Ovary (tissue), 9 donors: ENCODE results near the gene MAGI1. TPM values are rescaled to one million over a fixed set of nuclear protein-coding genes. Genes with fewer than 3 reads are reported as not detected.

ENCODE experiments used
- DNase-seq, 5 donors: peaks; one replicate each; pipeline ENCODE4 v3.0.0-alpha.2; 2019 to 2020
- H3K27ac ChIP-seq, 2 donors: fragments of 200-600 bp; one replicate each; pipeline versions ENCODE4 v1.5.1 to v1.8.0; 2019 to 2022
- H3K27me3 ChIP-seq: fragments of 200-600 bp; one replicate; pipeline ENCODE4 v1.8.0; 2022
- H3K36me3 ChIP-seq: fragments of 200-600 bp; sonication (generic); one replicate; pipeline ENCODE4 v1.5.1; 2019
- H3K4me1 ChIP-seq: one replicate; pipeline ENCODE4 v1.8.1; 2013; ENCODE audit warnings: mild to moderate bottlenecking, moderate library complexity; ENCODE audit not compliant: insufficient read depth
- H3K4me3 ChIP-seq: fragments of 200-600 bp; sonication (generic); one replicate; pipeline ENCODE4 v1.5.1; 2017
- H3K9me3 ChIP-seq, 2 donors: fragments of 200-600 bp in 1 of 2; sonication (generic) in 1 of 2; one replicate each; pipeline versions ENCODE4 v1.5.1 to v1.8.1; 2013 to 2019; ENCODE audit warnings: mild to moderate bottlenecking in 1 of 2, moderate library complexity in 1 of 2
- CTCF ChIP-seq, 3 donors: fragments of 450-650 bp in 2 of 3; fragments of 200-600 bp in 1 of 3; IDR thresholded peaks; one replicate each; pipeline versions ENCODE4 v1.5.1 to v1.8.0; 2016 to 2022; ENCODE audit warnings: antibody characterized with exemption in 3 of 3, mild to moderate bottlenecking in 1 of 3
- EP300 ChIP-seq: sonication (generic); formaldehyde crosslinking; IDR thresholded peaks from one replicate; pipeline ENCODE4 v1.6.1; 2017; ENCODE audit warnings: antibody characterized with exemption
- POLR2A ChIP-seq: fragments of 450-650 bp; IDR thresholded peaks from one replicate; pipeline ENCODE4 v1.6.1; 2017; ENCODE audit warnings: antibody characterized with exemption, mild to moderate bottlenecking, moderate library complexity
- WGBS, 3 donors: extraction: QIAGEN DNeasy Blood & Tissue Kit in 1 of 3; methylation state at CpG; one replicate each; pipeline versions ENCODE4 v1.1.5 to v1.1.7; 2013 to 2017; 5-methylcytosine and 5-hydroxymethylcytosine counted together
- intact Hi-C, 4 donors: fragments of 100-400 bp; cut with DNase I; formaldehyde crosslinking; loops; one replicate each; pipeline versions ENCODE4 v1.11.0 to v1.15.1; 2022 to 2023
- polyA plus RNA-seq, 2 donors: library from polyadenylated mRNA; stranded (reverse); fragments of 200-250 nt in 1 of 2; fragments of 350-450 nt in 1 of 2; fragmentation: Illumina TruSeq in 1 of 2; extraction: RNeasy Lipid Tissue Mini Kit (QIAGEN cat#74804) in 1 of 2; gene quantifications; one replicate each; pipeline ENCODE4 v1.2.3, GENCODE V29; 2013 to 2014
- small RNA-seq: library from RNA; depleted of rRNA; stranded (forward); fragments of <200 nt; gene quantifications from one replicate; pipeline ENCODE3, GENCODE V24; 2016
- total RNA-seq, 7 donors: library from RNA; depleted of rRNA in 2 of 7; stranded (reverse); fragments of >200 nt in 2 of 7; fragmentation: NEBNext Ultra II Directional in 3 of 7; extraction: Animal tissue kit (Norgen Biotek cat#: 25700) in 3 of 7; gene quantifications; one replicate each; pipeline versions ENCODE4 v1.1.0 to v1.2.4, GENCODE V29; 2016 to 2023
- donor health status: DM: no; HTN: no; CAD: no; lungs with moderate emphysema.
- donor health status: DM: no; HTN: no; CAD: no.
- donor health status: Bipolar disorder and iron deficiency.
- donor health status: DM: yes; HTN: yes; CAD: no.
- donor health status: DM: no; HTN: no; CAD: no.
- donor health status: DM: yes; HTN: yes; CAD: no.

The MAGI1 gene
- total and polyA plus RNA-seq, 9 donors = 5.5 to 35.7 (median 8.7) TPM

- Histone ChIP-seq H3K4me3 (no peak overlapping the region), H3K27me3 (no peaks in the 10 kb centered on the region), H3K36me3 (no peaks in the 10 kb centered on the region), H3K4me1 (no peaks in the 10 kb centered on the region), H3K27ac (no peak overlapping the region), H3K9me3 (no peaks in the 10 kb centered on the region)
- WGBS, 3 donors = 70 to 79% (median 77%) methylated on average over 4 of the region's 4 CpGs
- intact Hi-C loops = no loop called here
- no peak for DNase-seq
- no peak for TF ChIP-seq CTCF (IDR thresholded peaks at IDR 0.05)
- no peak for TF ChIP-seq POLR2A
- TF ChIP-seq EP300 = no peak
Observed at GRCh38 chr3:65314269-65314668, 724.4 kb downstream of the MAGI1 start.

GRCh38 chr3:65313666-65314065 is 725.1 kb downstream of the MAGI1 start:
- Histone ChIP-seq H3K4me3 (no peak overlapping the region), H3K9me3 (no peaks in the 10 kb centered on the region), H3K36me3 (no peaks in the 10 kb centered on the region), H3K4me1 (no peaks in the 10 kb centered on the region), H3K27me3 (no peaks in the 10 kb centered on the region), H3K27ac (no peak overlapping the region)
- intact Hi-C loops = no loop called here
- DNase-seq = no peak
- WGBS, 3 donors = 87 to 95% (median 93%) methylated on average over 2 of the region's 2 CpGs
- TF ChIP-seq EP300 = no peak
- TF ChIP-seq CTCF (IDR thresholded peaks at IDR 0.05) = no peak
- TF ChIP-seq POLR2A = no peak

GRCh38 chr3:65305836-65306235 is 732.9 kb downstream of the MAGI1 start:
- Histone ChIP-seq H3K9me3 (no peaks in the 10 kb centered on the region), H3K27ac (no peak overlapping the region), H3K36me3 (no peaks in the 10 kb centered on the region), H3K27me3 (no peaks in the 10 kb centered on the region), H3K4me3 (no peak overlapping the region), H3K4me1 (no peaks in the 10 kb centered on the region)
- 88 to 89% (median 88%) methylated on average over 4 of the region's 4 CpGs for WGBS, 3 donors
- intact Hi-C loops = no loop called here
- TF ChIP-seq CTCF (IDR thresholded peaks at IDR 0.05) (no peak), EP300 (no peak), POLR2A (no peak)
- DNase-seq = no peak

Small RNAs within 50 kb of the gene (small RNA-seq; reads per million reads assigned to genes)
- not detected for gene RF00019

Other genes starting within 250 kb of the MAGI1 start
- gene SLC25A26, start 182.1 kb upstream of the MAGI1 start, total RNA-seq = 10 to 100 TPM; 17.3 to 32.3 (median 22.6) TPM
- 10 to 100 TPM; 19.9 to 27.7 TPM for gene SLC25A26, start 182.1 kb upstream of the MAGI1 start, polyA plus RNA-seq